Measurements from ENCODE around the gene ATP6V1B1.

ATP6V1B1 gene

GRCh38 chr2:70974592-70974991 lies 38.9 kb downstream of the ATP6V1B1 start:
- H3K9ac ChIP-seq (ENCODE audit: low read length), result no peak overlapping the region
- H3K4me1 ChIP-seq (ENCODE audit: low read length), result peaks cover 13% of the 10 kb centered on the region
- no peaks in the 10 kb centered on the region for H3K79me2 ChIP-seq (ENCODE audit: low read length)
- H2AFZ ChIP-seq (ENCODE audit: low read depth, low read length), result no peak overlapping the region
- peaks cover 29% of the 10 kb centered on the region for H3K27me3 ChIP-seq (ENCODE audit: low read depth, low read length)
- no peaks in the 10 kb centered on the region for H4K20me1 ChIP-seq (ENCODE audit: insufficient read depth, low read length)
- no peaks in the 10 kb centered on the region for H3K9me3 ChIP-seq (ENCODE audit: insufficient read depth, low read length)
- TF ChIP-seq CTCF (IDR thresholded peaks at IDR 0.05; ENCODE audit: low read depth, low read length) (no peak), EZH2phosphoT487 (IDR thresholded peaks at IDR 0.05; ENCODE audit: low read depth) (no peak)
- no peaks in the 10 kb centered on the region for H3K36me3 ChIP-seq (replicated peaks; ENCODE audit: low read depth, low read length)
- no peak overlapping the region for H3K27ac ChIP-seq (ENCODE audit: low read length)
- no peak overlapping the region for H3K4me2 ChIP-seq (ENCODE audit: low read length)
- no peak overlapping the region for H3K4me3 ChIP-seq (ENCODE audit: low read length)

GRCh38 chr2:70975237-70975636 lies 39.5 kb downstream of the ATP6V1B1 start:
- H3K36me3 ChIP-seq (replicated peaks; ENCODE audit: low read depth, low read length), result no peaks in the 10 kb centered on the region
- no peaks in the 10 kb centered on the region for H3K79me2 ChIP-seq (ENCODE audit: low read length)
- peaks cover 13% of the 10 kb centered on the region for H3K4me1 ChIP-seq (ENCODE audit: low read length)
- H2AFZ ChIP-seq (ENCODE audit: low read depth, low read length), result no peak overlapping the region
- TF ChIP-seq EZH2phosphoT487 (IDR thresholded peaks at IDR 0.05; ENCODE audit: low read depth) (no peak), CTCF (IDR thresholded peaks at IDR 0.05; ENCODE audit: low read depth, low read length) (no peak)
- H3K27me3 ChIP-seq (ENCODE audit: low read depth, low read length), result peaks cover 23% of the 10 kb centered on the region
- H3K27ac ChIP-seq (ENCODE audit: low read length), result no peak overlapping the region
- H4K20me1 ChIP-seq (ENCODE audit: insufficient read depth, low read length), result no peaks in the 10 kb centered on the region
- no peaks in the 10 kb centered on the region for H3K9me3 ChIP-seq (ENCODE audit: insufficient read depth, low read length)
- H3K4me2 ChIP-seq (ENCODE audit: low read length), result no peak overlapping the region
- H3K4me3 ChIP-seq (ENCODE audit: low read length), result no peak overlapping the region
- no peak overlapping the region for H3K9ac ChIP-seq (ENCODE audit: low read length)

- Histone ChIP-seq H3K27ac (ENCODE audit: low read length) (no peak overlapping the region), H3K27me3 (ENCODE audit: low read depth, low read length) (peaks cover 9% of the 10 kb centered on the region; the same call in 1 of the 2 replicates), H3K36me3 (replicated peaks; ENCODE audit: low read depth, low read length) (no peaks in the 10 kb centered on the region), H3K79me2 (ENCODE audit: low read length) (no peaks in the 10 kb centered on the region), H3K4me2 (ENCODE audit: low read length) (peak overlapping the region; percentile 97), H3K9me3 (ENCODE audit: insufficient read depth, low read length) (no peaks in the 10 kb centered on the region), H3K4me1 (ENCODE audit: low read length) (peaks cover 13% of the 10 kb centered on the region), H2AFZ (ENCODE audit: low read depth, low read length) (peak overlapping the region; percentile 82), H4K20me1 (ENCODE audit: insufficient read depth, low read length) (no peaks in the 10 kb centered on the region), H3K9ac (ENCODE audit: low read length) (peak overlapping the region; percentile 62; the same call in 1 of the 2 replicates), H3K4me3 (ENCODE audit: low read length) (peak overlapping the region; percentile 80)
- TF ChIP-seq CTCF (IDR thresholded peaks at IDR 0.05; ENCODE audit: low read depth, low read length), result no peak; the same call in 1 of the 2 replicates
- TF ChIP-seq EZH2phosphoT487 (IDR thresholded peaks at IDR 0.05; ENCODE audit: low read depth), result no peak
Measured at GRCh38 chr2:70977605-70978205, 42.0 kb downstream of the ATP6V1B1 start.

- Histone ChIP-seq H3K27me3 (ENCODE audit: low read depth, low read length) (peaks cover 8% of the 10 kb centered on the region; the same call in 1 of the 2 replicates), H3K4me3 (ENCODE audit: low read length) (peak within 1 kb of the TSS; percentile 80), H3K9me3 (ENCODE audit: insufficient read depth, low read length) (no peaks in the 10 kb centered on the region), H4K20me1 (ENCODE audit: insufficient read depth, low read length) (no peaks in the 10 kb centered on the region), H3K79me2 (ENCODE audit: low read length) (no peaks in the 10 kb centered on the region), H3K27ac (ENCODE audit: low read length) (no peak within 1 kb of the TSS), H3K36me3 (replicated peaks; ENCODE audit: low read depth, low read length) (no peaks in the 10 kb centered on the region), H2AFZ (ENCODE audit: low read depth, low read length) (peak within 1 kb of the TSS; percentile 82), H3K4me2 (ENCODE audit: low read length) (peak within 1 kb of the TSS; percentile 97), H3K4me1 (ENCODE audit: low read length) (peaks cover 13% of the 10 kb centered on the region), H3K9ac (ENCODE audit: low read length) (peak within 1 kb of the TSS; percentile 62; the same call in 1 of the 2 replicates)
- TF ChIP-seq CTCF (IDR thresholded peaks at IDR 0.05; ENCODE audit: low read depth, low read length), result no peak
- TF ChIP-seq EZH2phosphoT487 (IDR thresholded peaks at IDR 0.05; ENCODE audit: low read depth), result no peak
Measured at GRCh38 chr2:70978341-70979179, 42.9 kb downstream of the ATP6V1B1 start, which contains the start of gene ANKRD53. Gene ANKRD53 (plus strand): TSS chr2:70978630. CDS start chr2:70978646, 16 bp downstream.

Measured in OCI-LY3 (cell line).